GM12891 (cell line): ENCODE measurements around the gene PIGO. TPM values are rescaled to one million over a fixed set of nuclear protein-coding genes. Genes with fewer than 3 reads are reported as not detected.
A peak's percentile ranks its signal among the peaks of the same experiment; 100 is the strongest.

Source experiments
- DNase-seq: peaks from one replicate; pipeline ENCODE4 v3.0.0; 2011; ENCODE audit warnings: low spot score; ENCODE audit not compliant: insufficient read length
- FAIRE-seq: peaks from 2 replicates; lab custom pipeline; 2011; peaks lifted over from hg19 to GRCh38; lab: Jason Lieb, UNC
- PAX5 ChIP-seq: IDR thresholded peaks from 2 replicates; pipeline ENCODE4 v1.6.1; 2011; ENCODE audit warnings: low read length, moderate library complexity, mild to moderate bottlenecking; ENCODE audit not compliant: insufficient read depth, severe bottlenecking
- POLR2A ChIP-seq: IDR thresholded peaks from 2 replicates; pipeline ENCODE4 v1.6.1; 2011; ENCODE audit warnings: low read depth, low read length, control low read depth
- POLR2AphosphoS5 ChIP-seq: IDR thresholded peaks from 2 replicates; pipeline ENCODE4 v1.6.1; 2011; ENCODE audit warnings: low read depth, low read length, control low read depth
- POU2F2 ChIP-seq: IDR thresholded peaks from 2 replicates; pipeline ENCODE4 v1.6.1; 2011; ENCODE audit warnings: low read depth, mild to moderate bottlenecking, control low read depth, low read length, moderate library complexity
- SPI1 ChIP-seq: IDR thresholded peaks from 2 replicates; pipeline ENCODE4 v1.6.1; 2011; ENCODE audit warnings: low read depth, low read length, control low read depth
- TAF1 ChIP-seq: IDR thresholded peaks from 2 replicates; pipeline ENCODE4 v1.6.1; 2011; ENCODE audit warnings: low read depth, low read length, control low read depth
- polyA plus RNA-seq: library from polyadenylated mRNA; unstranded; fragments of >200 nt; gene quantifications from one replicate; pipeline ENCODE4 v1.2.1, GENCODE V29; 2012; ENCODE audit warnings: low read depth, missing spikeins, inconsistent platforms; ENCODE audit not compliant: missing spikeins

PIGO gene
- polyA plus RNA-seq = 10.7 TPM

DNA sequence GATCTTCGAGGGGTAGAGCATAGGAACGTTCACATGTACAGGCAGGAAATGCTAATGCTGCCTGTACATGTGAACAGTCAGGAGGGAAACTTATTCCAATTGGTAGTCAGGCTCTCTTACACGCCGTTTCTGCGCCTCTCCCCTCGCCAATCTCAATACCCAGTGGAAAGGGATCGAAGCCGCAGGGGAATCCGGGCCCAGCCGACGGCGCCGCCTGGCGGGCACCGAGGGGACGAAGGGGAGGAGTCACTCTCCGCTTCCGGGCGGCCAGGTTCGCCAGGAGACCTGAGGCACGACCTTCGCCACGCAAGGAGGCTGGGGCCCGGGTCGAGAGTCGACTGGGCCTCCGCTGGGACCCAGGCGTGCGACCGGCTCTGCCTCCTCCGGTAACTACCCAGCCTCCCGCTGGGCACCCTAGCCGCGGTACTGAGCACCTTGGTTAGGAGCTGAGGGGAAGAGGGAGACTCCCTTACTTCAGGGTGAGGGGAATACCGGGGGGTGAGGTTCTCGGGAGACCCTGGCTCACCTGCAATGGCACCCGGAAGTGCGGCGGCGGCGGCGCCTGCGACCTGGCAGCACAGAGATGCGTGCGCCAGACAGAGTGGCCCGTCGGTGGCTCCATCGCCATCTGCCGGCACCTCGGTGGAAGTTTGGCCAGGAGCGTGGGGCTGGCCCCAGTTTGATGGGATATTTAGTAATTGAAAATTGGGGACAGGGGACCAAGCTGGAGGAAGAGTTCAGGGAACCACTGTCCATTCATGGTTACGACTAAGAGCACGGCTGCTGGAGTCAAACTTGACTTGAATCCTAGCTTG lies at the start of gene PIGO:
TSS of gene PIGO (minus strand) at position 557 of the 815 bp plus-strand sequence. CDS start 1,026 bp downstream, outside the sequence.
- peak; percentile 98 for FAIRE-seq
- peak; percentile 88 for DNase-seq
- TF ChIP-seq POU2F2 = peak; percentile 53; the same call in 1 of the 2 replicates
- TF ChIP-seq POLR2A = peak; percentile 87
- TF ChIP-seq POLR2AphosphoS5 = peak; percentile 90
- TF ChIP-seq PAX5 = no peak
- TF ChIP-seq TAF1 = no peak; the same call in none of the 2 replicates
- 0 out of 2 replicates have a peak, but pooled peaks have one; percentile 10 for TF ChIP-seq SPI1

DNA sequence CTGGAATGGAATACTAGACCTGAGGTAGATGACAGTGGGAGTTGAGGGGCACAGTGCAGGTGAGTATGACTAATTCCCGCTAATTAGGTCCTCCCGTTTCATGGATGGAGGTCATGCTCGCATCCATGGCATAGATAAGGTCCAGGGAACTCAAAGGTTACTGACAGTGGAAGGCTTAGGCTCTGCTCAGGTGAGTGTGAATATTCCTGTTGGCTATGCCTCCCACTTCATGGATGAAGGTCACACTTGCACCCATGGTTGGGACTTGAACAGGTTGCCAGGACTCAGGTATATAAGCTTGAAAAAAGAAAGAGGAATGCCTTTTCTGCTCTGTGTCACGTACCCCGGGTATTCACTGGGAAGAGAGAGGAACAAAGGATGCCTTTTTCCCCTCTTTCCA lies 45.6 kb upstream of the PIGO start:
- no peak for DNase-seq
- TF ChIP-seq POU2F2 = no peak
- no peak for TF ChIP-seq POLR2A
- no peak for TF ChIP-seq TAF1
- no peak for TF ChIP-seq PAX5
- no peak for TF ChIP-seq POLR2AphosphoS5
- TF ChIP-seq SPI1 = no peak
- FAIRE-seq = no peak

DNA sequence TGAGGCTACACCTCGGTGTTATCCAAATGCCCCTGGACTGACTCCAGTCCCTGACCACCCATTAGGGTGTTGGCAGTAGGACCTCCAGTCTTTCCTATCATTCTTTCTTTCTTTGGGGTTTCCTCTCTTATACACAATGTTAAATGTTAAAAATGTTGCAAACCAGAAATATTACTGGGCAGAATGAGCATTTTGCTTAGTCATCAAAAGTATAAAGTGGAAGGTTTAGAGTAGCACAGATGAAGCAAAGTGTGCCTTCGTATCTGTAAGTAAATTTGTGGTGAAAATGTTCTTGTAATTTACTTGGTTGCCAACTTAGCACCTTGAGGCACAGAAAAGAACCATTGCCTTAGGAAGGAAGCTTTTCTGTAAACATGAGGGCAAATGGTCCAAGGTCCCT lies 43.7 kb upstream of the PIGO start:
- TF ChIP-seq PAX5 = no peak
- TF ChIP-seq POLR2A = no peak
- no peak for TF ChIP-seq TAF1
- no peak for TF ChIP-seq POU2F2
- TF ChIP-seq SPI1 = no peak
- no peak for TF ChIP-seq POLR2AphosphoS5
- no peak for DNase-seq
- no peak for FAIRE-seq

DNA sequence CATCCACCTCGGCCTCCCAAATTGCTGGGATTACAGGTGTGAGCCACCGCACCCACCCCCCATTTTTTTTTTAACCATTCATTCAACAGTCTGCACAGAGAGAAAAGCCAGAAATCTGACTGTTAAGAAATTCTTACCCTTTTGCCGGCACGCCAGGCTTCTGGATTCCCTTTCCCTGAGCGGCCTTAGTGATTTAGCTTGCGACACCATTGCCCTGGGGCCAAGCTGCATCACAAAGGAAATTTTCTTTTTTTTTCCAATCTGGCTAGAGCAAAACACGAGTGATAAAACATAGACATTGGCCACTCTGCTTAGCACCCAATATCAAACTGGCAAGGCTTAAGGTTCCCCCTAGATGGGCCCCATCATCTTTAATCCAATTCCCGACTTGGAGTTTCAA lies 40.5 kb upstream of the PIGO start:
- FAIRE-seq (no peak), DNase-seq (no peak)
- TF ChIP-seq POLR2AphosphoS5 (no peak), SPI1 (no peak), POLR2A (no peak), PAX5 (no peak)

DNA sequence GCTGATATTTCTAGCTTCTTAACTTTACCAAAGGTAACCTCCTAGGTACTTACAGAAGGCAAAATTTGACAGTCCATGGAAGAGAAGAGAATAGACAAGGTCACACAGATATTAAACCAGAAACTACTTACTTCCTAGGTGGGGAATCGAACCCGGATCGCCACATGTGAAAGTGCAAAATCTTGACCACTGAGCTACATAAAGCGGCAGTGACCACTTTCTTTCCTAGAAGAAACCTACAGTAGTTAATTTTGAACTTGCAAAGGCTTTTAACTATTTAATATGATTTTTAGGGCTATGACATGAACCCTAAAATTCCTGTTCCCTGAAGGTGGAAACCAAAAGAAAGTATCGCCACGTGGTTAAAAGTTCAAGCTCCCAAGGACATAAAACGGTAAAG lies 39.6 kb upstream of the PIGO start:
- no peak for TF ChIP-seq POLR2AphosphoS5
- TF ChIP-seq POLR2A = no peak
- TF ChIP-seq SPI1 = no peak
- TF ChIP-seq TAF1 = no peak
- DNase-seq (no peak), FAIRE-seq (no peak)

DNA sequence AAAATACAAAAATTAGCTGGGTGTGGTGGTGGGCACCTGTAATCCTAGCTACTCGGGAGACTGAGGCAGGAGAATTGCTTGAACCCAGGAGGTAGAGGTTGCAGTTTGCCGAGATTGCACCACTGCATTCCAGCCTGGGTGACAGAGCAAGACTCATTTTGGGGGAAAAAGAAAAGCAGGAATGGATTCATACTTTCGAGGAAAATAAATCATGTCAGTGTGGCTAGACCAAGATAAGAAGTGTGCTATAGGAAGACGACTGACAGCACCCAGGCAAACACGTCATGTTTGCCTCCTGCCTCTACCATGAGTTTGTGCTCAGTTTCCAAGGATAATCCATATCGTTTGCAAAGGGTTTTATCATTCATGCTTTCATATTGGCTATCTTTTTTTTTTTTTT lies 38.5 kb upstream of the PIGO start:
- FAIRE-seq = no peak
- TF ChIP-seq POU2F2 (no peak), TAF1 (no peak), POLR2A (no peak), POLR2AphosphoS5 (no peak), PAX5 (no peak), SPI1 (no peak)
- no peak for DNase-seq

DNA sequence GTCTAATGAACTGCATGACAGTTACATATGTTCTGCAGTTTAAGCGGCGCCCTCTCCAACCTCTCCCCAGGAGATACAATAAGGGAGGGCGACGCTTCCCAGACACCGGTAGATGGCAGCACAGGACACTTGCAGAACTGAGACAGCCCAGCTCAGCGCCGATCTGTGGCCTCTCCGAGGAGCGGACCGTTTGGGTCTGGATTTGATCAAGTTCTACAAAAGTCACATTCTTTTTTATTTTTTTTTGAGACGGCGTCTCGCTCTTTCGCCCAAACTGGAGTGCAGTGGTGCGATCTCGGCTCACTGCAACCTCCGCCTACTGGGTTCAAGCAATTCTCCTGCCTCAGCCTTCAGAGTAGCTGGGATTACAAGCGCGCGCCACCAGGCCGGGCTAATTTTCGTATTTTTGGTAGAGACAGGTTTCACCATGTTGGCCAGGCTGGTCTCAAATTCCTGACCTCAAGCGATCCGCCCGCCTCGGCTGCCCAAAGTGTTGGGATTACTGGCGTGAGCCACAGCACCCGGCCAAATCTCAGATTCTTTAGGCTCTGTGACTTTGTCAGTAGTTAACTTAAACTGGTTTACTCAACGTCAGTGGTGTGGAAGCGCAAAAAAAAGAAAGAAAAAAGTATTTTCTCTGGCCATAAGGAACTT lies 20.6 kb upstream of the PIGO start:
- FAIRE-seq (peak; percentile 97), DNase-seq (peak; percentile 74)
- TF ChIP-seq POLR2AphosphoS5 (no peak), PAX5 (no peak), SPI1 (no peak), POLR2A (no peak), POU2F2 (no peak), TAF1 (no peak)

DNA sequence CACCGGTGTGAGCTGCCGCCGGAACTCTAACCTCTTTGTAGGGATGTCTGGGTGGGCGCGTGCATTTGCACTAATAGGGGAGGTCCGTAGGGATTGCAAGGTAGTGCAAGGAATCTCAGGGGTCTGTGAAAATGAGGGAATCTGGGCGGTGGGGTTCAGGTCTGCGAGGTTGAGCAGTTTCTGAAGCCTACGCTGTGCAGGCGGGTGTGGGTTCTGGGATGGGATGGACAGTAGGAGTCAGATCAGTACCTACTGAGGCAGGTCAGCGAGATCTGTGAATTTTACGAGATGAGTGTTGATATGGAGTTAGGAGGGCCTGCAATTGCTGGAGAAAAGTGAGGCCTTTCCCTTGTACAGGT lies 20.1 kb upstream of the PIGO start:
- FAIRE-seq (no peak), DNase-seq (no peak)
- TF ChIP-seq POLR2A (no peak), TAF1 (no peak), POLR2AphosphoS5 (no peak), PAX5 (no peak), SPI1 (no peak), POU2F2 (no peak)

DNA sequence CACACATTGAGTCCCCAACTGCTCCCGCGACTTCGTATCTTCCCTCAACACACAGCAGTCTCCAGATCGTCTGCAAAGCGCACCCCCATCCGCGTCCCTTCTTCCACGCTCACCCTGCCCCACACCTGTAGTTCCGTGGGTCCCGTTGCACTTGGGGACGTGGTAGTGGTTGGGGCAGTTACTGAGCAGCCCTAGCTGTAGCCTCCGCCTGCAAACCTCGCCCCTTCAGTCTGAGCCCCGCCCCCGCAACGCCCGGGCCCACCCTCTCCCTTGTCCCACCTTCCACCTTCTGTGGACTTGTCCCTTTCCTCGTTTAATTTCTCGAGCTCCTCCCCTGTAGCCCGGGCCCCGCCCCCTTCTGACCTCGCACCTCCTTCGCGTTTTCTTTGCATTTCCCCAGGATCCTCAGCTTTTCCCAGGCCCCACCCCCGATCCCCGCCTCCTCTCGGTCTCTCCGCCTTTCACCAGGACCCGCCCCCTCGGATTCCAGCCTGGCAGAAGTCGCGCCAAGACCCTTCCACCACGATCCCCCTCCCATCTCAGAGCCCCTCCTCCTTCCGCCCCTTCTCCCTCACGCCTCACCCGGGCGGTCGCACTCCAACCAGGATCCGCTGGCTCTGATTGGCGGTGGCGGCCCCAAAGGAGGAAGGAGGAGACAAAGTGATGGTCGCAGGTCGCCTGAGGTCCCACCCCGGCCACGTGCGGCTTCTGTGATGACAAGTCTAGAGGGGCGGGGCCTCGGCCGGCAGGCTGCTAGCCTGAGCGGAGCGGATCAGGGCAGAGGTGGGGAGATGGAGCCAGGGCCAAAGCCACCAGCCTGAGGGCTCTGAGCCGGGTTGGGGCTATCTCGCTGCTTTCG lies 19.5 kb upstream of the PIGO start, which contains the start of gene ATOSB:
TSS of gene ATOSB (minus strand) at position 183 of the 859 bp plus-strand sequence. CDS start 7,588 bp downstream, outside the sequence.
- peak; percentile 90 for FAIRE-seq
- TF ChIP-seq POU2F2 = no peak
- TF ChIP-seq POLR2A = no peak
- TF ChIP-seq POLR2AphosphoS5 = no peak
- TF ChIP-seq SPI1 = no peak
- no peak for TF ChIP-seq PAX5
- TF ChIP-seq TAF1 = no peak
- peak; percentile 80 for DNase-seq
